Measurements from ENCODE around the gene CCDC91. TPM values are rescaled to one million over a fixed set of nuclear protein-coding genes. Genes with fewer than 3 reads are reported as not detected.
A peak's percentile ranks its signal among the peaks of the same experiment; 100 is the strongest.
"Not testable (repeated sequence)": the region's sequence is repeated elsewhere in the genome, so short reads cannot be mapped to it uniquely, and the experiment has no call there.

CCDC91 gene
- total RNA-seq, 1 donor from 2014 or later: 47.0 TPM

DNA sequence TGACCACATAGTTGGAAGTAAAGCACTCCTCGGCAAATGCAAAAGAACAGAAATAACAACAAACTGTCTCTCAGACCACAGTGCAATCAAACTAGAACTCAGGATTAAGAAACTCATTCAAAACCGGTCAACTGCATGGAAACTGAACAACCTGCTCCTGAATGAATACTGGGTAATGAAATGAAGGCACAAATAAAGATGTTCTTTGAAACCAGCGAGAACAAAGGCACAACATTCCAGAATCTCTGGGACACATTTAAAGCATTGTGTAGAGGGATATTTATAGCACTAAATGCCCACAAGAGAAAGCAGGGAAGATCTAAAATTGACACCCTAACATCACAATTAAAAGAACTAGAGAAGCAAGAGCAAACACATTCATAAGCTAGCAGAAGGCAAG lies 285.9 kb downstream of the CCDC91 start:
- ATAC-seq; intact Hi-C loops (cut with DNase I): not testable (repeated sequence)

DNA sequence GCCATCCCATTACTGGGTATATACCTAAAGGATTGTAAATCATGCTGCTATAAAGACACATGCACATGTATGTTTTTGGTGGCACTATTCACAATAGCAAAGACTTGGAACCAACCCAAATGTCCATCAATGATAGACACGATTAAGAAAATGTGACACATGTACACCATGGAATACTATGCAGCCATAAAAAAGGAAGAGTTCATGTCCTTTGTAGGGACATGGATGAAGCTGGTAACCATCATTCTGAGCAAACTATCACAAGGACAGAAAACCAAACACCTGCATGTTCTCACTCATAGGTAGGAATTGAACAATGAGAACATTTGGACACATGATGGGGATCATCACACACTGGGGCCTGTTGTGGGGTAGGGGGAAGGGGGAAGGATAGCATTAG lies 288.8 kb downstream of the CCDC91 start:
- intact Hi-C loops (cut with DNase I); ATAC-seq; DNase-seq (ENCODE audit: missing footprints): not testable (repeated sequence)

More for the DNA sequence above, 285.9 kb downstream of the CCDC91 start:
- not testable (repeated sequence) for DNase-seq (ENCODE audit: missing footprints)

DNA sequence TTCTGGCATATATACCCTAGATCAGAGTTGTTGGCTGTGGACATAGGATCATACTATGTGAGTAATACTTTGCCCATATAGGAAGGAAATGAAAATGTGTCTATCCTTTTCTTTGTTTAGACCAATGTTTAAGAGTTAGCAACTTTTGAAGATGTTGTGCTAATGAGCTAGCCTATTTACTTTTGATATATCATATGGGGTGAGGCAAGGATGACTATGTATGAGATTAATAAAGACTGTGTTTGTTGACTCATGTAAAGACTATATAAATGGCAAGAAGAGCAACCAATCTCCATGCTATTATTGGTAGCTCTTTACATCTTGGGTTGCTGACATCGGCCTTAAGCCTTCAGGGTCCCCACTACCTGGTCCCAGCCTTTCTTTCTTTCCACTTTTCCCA lies 289.4 kb downstream of the CCDC91 start:
- ATAC-seq: no peak
- DNase-seq (ENCODE audit: missing footprints): no peak
- intact Hi-C loops (cut with DNase I): no loop called here

DNA sequence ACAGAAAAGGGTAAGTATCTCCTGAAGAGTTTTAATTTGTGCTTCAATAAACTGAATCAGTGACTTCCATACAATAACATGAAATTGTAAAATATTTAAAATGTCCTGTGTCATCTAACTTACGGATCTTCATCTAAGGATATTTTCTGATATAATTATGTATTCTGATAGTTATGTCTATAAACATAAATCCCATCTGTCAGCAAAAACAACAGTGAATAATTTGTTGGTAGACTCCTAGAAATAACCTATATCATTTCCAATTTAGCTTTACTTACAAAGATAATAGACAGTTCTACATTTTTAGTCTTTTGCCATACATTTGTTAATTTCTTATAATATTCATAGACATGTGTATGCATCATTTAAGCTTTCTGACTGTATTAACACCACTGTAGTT lies 293.9 kb downstream of the CCDC91 start:
- ATAC-seq (no peak), DNase-seq (ENCODE audit: missing footprints) (no peak)
- intact Hi-C loops (cut with DNase I): no loop called here

DNA sequence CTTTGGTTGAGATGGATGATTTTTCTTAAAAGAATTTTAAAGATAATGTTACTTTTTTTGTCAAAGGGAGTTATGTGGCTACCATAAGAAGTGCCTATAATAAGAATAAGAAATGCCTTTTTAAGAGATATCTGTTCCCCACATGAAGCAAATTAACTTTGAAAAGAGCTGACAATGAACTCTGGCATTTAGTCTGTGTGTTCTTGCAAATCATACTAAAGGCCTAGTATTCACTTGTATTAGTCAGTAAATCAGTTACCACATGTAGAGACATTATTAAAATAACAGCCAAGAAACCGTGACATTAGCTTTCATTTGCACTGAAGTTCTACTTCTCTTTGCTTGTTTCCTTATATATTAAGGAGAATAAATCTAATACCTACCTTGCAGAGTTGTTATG lies 296.3 kb downstream of the CCDC91 start:
- intact Hi-C loops (cut with DNase I): no loop called here
- ATAC-seq: no peak

DNA sequence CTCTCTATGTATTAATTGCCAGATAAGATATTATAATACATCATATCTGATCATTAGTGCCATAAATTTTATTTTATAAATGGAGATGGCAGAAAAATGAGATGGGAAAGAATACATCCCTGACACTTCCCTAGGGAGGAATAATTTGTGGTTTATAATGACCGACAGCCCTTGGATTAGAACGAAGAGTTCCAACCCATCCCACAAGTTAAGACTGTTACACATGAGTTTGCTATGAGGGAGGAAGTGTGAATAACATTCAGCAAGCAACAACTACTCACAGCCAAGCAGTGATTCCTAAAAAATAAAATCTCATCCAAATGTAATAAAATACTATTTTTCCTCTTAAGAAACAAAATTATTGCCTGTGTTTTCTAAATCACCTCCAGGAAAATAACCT lies 299.0 kb downstream of the CCDC91 start:
- ATAC-seq: no peak
- no peak for DNase-seq (ENCODE audit: missing footprints)
- intact Hi-C loops (cut with DNase I): no loop called here

More for the DNA sequence above, 296.3 kb downstream of the CCDC91 start:
- DNase-seq (ENCODE audit: missing footprints): no peak

DNA sequence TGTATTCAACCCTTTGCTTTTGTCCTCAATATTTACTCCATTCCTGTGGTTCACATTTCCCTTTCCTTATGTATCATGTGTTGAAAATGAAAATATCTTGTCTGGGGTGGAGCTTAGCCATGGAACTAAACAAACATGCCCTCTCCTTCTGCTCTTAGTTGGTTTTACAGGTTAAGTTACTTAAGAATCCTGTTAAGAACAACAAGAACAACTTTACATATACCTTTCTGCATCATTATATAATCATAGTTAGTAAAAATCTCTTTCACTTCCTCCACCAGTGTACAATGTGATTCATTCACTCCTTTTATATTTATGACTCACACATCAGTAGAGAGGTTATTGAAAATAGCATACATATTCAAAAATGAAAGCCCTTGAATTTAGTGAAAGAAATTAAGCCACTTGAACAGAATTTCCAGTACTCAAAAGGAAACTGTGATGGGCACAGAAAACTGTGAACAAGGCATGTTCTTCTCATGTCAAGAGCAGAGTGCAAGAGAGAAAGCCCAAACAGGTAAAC lies 307.7 kb downstream of the CCDC91 start:
- DNase-seq (ENCODE audit: missing footprints): no peak
- ATAC-seq: no peak
- intact Hi-C loops (cut with DNase I): no loop called here

DNA sequence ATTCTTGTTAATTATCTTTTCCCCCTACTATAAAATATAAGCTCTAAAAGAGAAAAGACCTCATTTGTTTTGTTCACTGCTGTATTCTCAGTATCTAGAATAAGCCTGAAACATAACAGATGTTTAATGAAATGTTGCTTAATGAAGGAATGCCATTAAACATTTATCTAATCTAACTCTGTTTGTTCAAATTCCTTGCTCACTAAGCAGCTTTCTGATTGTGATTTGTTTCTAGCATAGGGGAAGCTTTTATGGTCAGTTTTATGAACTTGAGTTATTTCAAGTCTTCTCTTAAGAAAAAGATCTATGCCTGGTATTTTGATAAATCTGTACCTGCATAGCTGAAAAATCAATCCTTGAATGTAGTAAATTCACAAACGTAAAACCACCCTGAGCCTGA lies 308.6 kb downstream of the CCDC91 start:
- intact Hi-C loops (cut with DNase I): no loop called here
- ATAC-seq: no peak
- DNase-seq (ENCODE audit: missing footprints): no peak

DNA sequence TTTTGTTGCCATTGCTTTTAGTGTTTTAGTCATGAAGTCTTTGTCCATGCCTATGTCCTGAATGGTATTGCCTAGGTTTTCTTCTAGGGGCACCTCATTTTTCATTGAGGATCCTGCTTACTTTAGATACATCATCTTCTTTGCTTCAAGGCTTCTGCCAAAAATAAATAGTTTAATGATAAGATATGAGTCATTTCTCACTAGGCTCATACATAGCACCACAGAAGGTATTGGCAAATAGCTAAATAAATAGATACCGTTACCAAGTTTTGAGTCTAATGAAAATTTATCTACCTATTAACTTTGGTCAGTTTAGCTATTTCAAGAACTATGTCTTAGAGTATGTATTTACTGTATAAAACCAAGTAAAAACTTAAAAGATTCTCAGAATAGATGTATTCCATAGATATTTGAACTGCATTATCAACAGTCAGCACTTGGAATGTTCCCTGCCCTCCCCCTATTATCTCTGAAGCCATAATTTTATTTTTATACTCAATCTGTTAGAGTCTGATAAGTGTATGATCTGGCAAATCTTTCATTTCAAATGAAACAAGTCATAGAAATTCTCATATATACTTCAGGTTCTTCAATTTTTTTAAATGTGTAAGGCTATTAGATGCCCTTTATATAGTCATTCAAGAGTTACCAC lies 310.2 kb downstream of the CCDC91 start:
- ATAC-seq (no peak), DNase-seq (ENCODE audit: missing footprints) (no peak)
- intact Hi-C loops (cut with DNase I): no loop called here

DNA sequence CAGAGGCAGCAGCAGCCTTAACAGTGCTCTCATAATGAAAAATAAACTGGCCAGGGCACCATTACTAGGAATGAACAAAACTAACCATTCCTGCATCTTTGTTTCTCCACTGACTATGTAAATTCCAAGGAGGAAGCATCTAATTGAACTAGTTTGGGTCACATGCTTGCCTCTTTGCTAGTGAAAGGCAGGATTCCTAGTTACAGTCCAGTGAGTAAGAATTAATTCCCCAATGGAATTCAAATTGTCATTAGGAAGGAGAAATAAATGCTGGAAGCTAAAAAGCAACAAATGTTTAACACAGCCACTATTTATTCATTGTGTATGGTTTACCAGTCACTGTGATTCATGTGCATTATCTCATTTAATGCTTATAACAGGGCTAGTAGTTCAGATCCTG lies 316.0 kb downstream of the CCDC91 start:
- DNase-seq (ENCODE audit: missing footprints) (no peak), ATAC-seq (no peak)
- intact Hi-C loops (cut with DNase I): no loop called here

DNA sequence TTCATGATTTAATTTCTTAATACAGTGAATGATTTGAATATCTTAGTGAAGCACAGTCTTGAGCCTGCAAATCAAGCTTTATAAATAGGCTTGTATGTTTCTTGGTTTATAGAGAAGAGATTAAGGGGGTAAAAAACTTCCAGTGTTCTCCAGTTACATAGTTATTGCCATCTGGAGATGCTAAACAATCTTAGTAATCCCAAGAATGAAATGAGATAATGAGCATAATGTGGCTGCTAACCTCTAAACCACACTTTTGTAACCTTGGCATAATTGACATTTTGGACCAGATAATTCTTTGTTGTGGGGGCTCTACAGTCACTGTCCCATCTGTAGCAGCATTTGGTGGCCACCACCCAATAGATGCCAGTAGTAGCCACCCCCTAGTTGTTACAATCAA lies 316.8 kb downstream of the CCDC91 start:
- no peak for DNase-seq (ENCODE audit: missing footprints)

DNA sequence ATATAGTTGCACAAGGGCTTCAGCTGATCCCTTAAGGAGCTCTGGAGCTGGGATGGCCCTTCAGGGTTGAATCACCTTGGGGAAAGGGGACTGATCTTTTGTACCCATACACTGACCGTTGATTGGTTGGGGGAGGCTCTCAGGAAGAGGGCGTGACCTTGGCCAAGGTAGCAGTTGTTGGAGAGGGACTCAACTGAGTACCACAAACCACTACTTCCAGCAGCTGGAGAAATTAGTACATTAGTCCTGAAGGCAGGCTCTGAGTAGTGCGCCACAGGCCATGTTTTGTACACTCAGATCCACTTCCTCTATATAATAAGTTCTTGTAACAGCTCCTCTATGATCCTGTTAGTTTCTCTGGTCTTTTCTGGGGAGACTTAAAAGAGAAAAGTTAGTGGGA lies 317.6 kb downstream of the CCDC91 start:
- no peak for ATAC-seq
- DNase-seq (ENCODE audit: missing footprints): peak; percentile 23
- intact Hi-C loops (cut with DNase I): no loop called here

More for the DNA sequence above, 316.8 kb downstream of the CCDC91 start:
- no peak for ATAC-seq
- intact Hi-C loops (cut with DNase I): no loop called here

DNA sequence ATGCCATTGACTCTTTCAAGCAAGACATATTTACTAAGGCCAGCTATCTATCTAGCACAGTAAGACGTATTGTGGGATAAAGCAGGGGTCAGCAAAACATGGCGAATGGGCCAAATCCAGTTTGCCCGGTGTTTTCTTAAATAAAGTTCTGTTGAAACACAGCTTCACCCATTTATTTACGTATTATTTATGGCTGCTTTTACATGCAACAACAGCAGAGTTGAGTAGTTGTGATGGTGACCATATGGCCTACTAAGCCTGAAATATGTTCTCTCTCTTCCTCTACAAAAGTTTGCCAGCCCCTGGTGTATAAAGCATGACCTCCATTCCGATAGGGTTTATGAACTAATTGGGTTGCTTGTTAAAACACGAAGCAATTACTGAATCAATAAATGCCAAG lies 322.1 kb downstream of the CCDC91 start:
- intact Hi-C loops (cut with DNase I): no loop called here
- ATAC-seq: no peak

DNA sequence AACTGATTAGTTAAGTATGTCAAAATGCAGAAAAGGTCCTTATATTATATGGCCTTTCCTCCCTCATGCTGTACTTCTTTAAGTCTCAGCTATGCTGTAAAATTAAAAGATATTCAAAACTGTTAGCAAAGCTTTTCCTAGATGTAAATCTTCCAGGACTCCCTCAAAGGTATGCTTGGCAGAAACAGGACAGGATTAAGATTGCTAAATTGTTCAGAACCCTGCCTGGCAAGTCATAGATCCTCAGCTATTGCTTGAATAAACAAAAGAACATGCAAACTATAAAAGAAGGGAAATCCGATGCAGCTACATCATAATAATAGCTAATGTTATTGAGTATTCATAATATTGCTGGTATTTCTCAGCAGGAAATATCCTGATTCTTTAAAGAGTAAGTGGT lies 322.6 kb downstream of the CCDC91 start:
- intact Hi-C loops (cut with DNase I): no loop called here
- no peak for ATAC-seq
- no peak for DNase-seq (ENCODE audit: missing footprints)

More for the DNA sequence above, 322.1 kb downstream of the CCDC91 start:
- DNase-seq (ENCODE audit: missing footprints): no peak

DNA sequence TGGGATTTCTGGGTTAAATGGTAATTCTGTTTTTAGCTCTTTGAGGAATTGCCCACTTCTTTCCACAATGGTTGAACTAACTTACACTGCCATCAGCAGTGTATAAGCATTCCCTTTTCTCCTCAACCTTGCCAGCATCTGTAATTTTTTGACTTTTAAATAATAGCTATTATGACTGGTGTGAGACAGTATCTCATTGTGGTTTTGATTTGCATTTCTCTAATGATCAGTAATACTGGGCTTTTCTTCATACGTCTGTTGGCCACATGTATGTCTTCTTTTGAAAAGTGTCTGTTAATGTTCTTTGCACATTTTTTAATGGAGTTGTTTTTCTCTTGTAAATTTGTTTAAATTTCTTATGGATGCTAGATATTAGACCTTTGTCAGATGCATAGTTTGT lies 323.7 kb downstream of the CCDC91 start:
- DNase-seq (ENCODE audit: missing footprints): no peak
- intact Hi-C loops (cut with DNase I): no loop called here
- ATAC-seq: no peak

DNA sequence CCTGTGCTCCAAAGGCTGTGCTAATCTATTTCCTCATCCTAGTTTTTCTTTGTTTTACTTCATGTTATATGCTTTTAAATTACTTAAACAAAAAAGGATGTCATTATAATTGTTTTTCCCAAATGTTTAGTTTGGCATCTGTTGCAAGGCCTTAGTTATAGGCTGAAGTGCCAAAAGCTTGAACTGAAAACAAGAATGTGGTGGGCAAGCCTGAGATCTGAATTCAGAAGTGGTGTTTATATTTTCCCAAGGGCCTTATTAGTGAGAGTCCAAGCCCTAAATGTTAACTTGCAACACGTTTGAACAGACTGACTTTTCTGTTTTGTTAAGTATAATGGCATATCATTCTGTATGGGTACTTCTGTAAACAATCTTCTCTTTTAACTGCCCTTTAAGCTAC lies 326.8 kb downstream of the CCDC91 start:
- no peak for DNase-seq (ENCODE audit: missing footprints)
- intact Hi-C loops (cut with DNase I): no loop called here
- no peak for ATAC-seq

DNA sequence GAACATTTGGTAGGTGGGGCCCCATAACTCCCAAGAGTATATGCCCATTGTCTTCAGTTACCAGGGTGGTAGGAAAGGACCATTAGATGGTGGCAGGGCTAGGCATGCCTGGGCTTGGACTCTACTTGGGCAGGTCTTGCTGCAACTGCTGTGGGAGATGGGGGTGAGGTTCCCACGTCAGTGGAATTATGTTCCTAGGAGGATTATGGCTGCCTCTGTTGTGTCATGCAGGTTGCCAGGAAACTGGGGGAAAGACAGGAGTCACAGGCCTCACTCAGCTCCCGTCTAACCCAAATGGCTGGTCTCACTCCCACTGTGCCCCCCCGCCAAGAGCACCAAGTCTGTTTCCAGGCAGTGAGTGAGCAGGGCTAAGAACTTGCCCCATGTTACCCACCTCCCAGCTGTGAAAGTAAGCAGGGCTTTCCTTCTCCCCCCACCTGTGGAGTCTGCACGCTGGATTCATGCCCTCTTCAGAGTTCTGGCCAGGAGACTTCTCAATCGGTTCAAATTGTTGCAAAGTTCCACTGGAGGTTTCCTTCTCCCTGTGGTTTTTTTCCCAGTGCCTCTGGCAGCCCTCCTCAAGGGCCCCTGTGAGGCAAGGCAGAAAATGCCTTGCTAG lies 337.5 kb downstream of the CCDC91 start:
- intact Hi-C loops (cut with DNase I): no loop called here
- no peak for ATAC-seq
- peak; percentile 20 for DNase-seq (ENCODE audit: missing footprints)

DNA sequence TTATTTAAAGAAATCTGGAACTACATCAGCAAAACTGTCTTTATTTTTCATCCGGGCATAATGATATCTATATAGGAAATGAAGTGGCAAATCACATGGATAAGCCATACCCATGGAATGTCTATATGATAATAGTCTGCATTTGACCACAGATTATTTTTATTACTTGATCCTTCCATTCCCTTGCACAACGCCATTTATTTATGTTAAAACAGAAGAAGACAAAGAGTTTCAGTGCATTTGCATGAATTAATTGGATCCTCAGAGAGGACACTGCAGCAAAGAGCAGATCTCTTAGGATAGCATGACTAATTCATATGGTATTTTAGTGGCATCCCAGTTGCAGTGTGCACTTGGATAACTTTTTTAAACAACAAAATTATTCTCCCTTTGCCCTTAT lies 345.0 kb downstream of the CCDC91 start:
- DNase-seq (ENCODE audit: missing footprints): no peak
- intact Hi-C loops (cut with DNase I): no loop called here
- no peak for ATAC-seq

DNA sequence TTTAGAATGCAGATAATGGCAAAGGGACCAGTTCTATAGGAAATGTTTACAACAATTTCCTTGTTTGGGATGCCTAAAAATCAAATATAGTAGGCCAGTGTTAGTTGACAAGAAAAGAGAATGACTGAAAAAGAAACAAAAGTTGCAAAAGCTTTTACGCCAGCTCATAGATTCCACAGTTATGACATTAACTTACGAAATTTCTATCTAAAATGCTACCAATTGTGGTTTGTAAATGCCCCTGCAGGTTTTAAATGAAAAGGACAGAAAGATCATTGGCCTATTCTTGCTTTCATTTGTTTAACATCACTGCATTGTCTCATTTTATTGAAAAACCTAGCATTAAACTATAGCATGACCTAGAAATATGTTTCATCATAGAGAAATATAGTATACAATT lies 345.8 kb downstream of the CCDC91 start:
- intact Hi-C loops (cut with DNase I): no loop called here
- ATAC-seq: no peak
- DNase-seq (ENCODE audit: missing footprints): no peak

DNA sequence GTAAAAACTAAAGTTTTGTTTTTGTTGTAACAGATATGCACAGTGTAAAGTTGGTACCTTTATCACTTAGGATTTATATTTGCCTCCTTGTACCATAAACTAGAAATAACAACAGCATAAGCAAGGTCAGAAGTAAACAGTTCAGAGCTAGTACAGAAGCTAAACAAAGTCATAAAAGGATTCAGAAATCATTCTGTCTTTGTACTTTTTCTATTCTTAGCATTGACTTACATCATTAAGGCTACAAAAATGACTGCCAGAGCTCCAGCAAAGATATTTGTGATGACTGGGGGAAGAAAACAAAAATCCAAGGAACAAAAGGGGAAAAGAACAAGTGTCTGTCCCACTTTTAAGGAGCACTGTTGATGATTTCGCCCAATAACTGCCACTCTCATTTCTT lies 347.2 kb downstream of the CCDC91 start:
- no peak for DNase-seq (ENCODE audit: missing footprints)
- ATAC-seq: no peak
- intact Hi-C loops (cut with DNase I): no loop called here

Data from Right ventricle myocardium inferior (tissue), 1 donor.